Inferior parietal cortex (tissue), 1 donor: ENCODE data around the gene DUS3L.
"Not testable (repeated sequence)": the region's sequence is repeated elsewhere in the genome, so short reads cannot be mapped to it uniquely, and the experiment has no call there.

Source experiments
- DNase-seq: peaks from one replicate; pipeline ENCODE4 v3.0.0-alpha.2; 2016; ENCODE audit errors: extremely low spot score

The DUS3L gene

GRCh38 chr19:5774921-5775320 lies 16.0 kb downstream of the DUS3L start:
- no peak for DNase-seq

DNA sequence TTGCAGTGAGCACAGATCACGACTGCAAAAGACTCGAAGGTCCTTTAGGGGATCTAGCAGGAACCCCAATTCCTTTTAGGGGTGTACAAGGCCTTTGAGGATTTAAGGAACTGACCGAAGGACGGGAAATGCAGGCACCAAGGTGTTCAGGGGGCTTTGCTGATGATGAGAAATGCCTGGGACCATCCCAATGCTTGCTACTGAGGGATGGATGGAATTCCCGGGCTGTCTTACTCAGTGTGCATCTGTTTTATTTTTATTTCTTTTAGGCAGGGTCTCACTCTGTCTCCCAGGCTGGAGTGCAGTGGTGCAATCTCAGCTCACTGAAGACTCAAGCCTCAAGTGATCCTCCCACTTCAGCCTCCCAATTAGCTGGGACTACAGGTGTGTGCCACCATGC lies 17.7 kb downstream of the DUS3L start:
- no peak for DNase-seq

DNA sequence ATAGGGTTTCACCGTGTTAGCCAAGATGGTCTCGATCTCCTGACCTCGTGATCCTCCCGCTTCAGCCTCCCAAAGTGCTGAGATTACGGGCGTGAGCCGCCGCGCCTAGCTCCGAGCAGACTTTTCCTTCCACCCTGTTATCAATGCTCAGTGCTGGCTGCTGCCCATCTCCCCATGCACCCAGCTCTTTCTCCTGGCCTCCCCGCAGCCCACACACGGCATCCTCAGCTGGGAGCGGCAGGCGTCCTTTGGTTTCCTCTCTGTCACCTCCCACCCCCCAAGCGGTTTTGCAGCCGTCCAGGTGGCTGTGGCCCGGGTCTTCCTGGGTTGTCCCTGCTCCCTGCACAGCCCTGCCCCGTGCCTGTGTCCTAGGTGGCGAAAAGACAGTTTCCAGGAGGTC lies 18.5 kb downstream of the DUS3L start:
- no peak for DNase-seq

- no peak for DNase-seq
These were observed 23.0 kb downstream of the DUS3L start for GRCh38 chr19:5767949-5768348.

- no peak for DNase-seq
These were observed 25.7 kb downstream of the DUS3L start for GRCh38 chr19:5765220-5765619.

DNA sequence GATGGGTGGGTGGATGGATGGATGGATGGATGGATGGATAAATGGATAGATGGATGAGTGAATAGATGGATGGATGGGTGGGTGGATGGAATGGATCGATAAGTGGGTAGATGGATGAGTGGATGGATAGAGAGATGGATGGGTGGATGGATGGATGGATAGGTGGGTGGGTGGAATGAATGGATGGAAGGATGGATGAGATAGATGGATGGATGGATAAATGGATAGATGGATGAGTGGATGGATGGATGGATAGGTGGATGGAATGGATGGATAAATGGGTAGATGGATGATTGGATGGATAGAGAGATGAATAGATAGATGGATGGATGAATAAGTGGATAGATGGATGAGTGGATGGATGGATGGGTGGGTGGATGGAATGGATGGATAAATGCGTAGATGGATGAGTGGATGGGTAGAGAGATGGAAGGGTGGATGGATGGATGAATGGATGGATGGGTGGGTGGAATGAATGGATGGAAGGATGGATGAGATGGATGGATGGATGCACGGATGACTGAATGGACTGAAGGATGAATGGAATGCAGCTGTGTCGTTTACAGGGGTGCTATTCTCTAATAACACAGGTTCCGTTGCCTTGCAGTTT lies 28.2 kb downstream of the DUS3L start:
- DNase-seq, result no peak

- DNase-seq, result no peak
These were observed 37.2 kb downstream of the DUS3L start for GRCh38 chr19:5753743-5754142.

- DNase-seq, result no peak
These were observed 39.3 kb downstream of the DUS3L start for GRCh38 chr19:5751709-5752108.

DNA sequence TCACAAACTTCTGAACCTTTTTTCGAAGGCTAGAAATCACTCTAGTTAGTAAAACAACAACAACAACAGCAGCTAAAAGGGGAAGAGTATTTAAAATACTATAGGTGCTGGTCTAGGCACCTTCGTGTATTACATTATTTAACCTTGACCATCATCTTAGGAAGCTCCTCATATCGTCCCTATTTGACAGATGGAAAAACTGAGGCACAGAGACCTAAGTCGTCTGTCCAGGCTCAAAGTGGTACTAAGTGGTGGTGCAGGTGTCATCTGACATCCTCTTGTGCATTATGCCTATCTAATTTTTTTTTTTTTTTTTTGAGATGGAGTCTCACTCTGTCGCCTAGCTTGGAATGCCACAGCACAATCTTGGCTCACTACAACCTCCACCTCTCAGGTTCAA lies 41.5 kb downstream of the DUS3L start:
- DNase-seq, result no peak

DNA sequence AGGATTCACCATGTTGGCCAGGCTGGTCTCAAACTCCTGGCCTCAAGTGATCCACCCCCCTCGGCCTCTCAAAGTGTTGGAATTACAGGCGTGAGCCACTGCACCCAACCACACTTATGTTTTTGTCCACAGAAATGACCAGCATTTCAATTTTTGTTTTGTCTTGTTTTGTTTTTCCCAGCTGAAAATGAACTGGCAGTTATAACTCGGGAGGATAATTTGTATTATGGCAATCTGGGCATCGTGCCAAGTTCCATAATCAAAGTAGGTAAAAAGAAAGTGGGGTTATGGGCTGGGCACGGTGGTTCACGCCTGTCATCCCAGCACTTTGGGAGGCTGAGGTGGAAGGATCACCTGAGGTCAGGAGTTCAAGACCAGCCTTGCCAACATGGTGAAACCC lies 42.0 kb downstream of the DUS3L start:
- not testable (repeated sequence) for DNase-seq

GRCh38 chr19:5744999-5745398 lies 46.0 kb downstream of the DUS3L start:
- not testable (repeated sequence) for DNase-seq

- DNase-seq, result no peak
These were observed 47.3 kb downstream of the DUS3L start for GRCh38 chr19:5743630-5744029.

DNA sequence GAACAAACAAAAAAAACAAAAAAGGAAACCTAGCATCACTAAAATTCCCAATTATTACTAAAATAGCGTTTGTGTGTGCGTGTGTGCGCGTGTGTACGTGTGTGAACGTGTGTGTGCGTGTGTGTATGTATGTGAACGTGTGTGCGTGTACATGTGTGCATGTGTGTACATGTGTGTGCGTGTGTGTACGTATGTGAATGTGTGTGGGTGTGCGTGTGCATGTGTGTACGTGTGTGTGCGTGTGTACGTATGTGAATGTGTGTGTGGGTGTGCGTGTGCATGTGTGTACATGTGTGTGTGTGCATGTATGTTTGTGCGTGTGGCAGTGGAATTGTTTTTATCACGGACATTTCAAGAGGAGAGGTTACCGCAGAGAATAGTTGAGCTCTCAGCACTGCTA lies 48.9 kb downstream of the DUS3L start:
- DNase-seq, result no peak

DNA sequence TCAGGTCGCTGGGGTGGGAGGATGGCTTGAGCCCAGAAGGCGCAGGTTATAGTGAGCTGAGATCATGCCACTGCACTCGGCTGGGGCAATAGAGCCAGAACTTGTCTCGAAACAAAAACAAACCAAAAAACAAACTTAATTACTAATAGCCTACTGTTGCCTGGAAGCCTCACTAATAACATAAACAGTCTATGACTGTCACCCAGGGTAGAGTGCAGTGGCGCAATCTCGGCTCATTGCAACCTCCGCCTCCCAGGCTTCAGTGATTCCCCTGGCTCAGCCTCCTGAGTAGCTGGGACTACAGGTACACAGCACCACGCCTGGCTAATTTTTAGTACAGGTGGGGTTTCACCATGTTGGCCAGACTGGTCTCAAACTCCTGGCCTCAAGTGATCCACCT lies 52.5 kb downstream of the DUS3L start:
- DNase-seq, result no peak
